SIG-M5 treated with dmso at 0.1 percent for 504 hours (cell line): ENCODE data around the gene SPIRE1.
"Not testable (repeated sequence)": the region's sequence is repeated elsewhere in the genome, so short reads cannot be mapped to it uniquely, and the experiment has no call there.

ENCODE experiments used
- DNase-seq: peaks from one replicate; lab custom pipeline; 2025; ENCODE audit not compliant: unreplicated experiment; lab: John Stamatoyannopoulos, UW

The SPIRE1 gene

DNA sequence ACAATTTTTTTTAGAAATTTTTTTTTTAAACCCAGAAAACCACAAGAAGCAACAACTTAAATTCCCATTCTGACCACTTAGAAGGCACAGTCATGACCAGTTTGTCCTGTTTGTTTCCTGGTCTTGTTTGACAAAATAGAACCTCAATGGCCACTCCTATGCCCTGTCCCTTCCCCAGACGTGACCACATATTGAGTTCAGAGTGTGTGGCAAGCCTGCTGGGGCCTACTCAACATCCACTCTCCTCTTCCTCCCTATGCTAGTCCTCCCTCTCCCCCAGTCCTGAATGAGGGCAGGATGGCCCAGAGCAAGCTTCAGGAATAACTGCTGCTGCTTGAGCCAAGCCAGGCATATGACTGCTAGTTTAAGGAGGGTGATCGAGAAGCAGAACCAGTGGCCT lies 160.6 kb downstream of the SPIRE1 start:
- no peak for DNase-seq

DNA sequence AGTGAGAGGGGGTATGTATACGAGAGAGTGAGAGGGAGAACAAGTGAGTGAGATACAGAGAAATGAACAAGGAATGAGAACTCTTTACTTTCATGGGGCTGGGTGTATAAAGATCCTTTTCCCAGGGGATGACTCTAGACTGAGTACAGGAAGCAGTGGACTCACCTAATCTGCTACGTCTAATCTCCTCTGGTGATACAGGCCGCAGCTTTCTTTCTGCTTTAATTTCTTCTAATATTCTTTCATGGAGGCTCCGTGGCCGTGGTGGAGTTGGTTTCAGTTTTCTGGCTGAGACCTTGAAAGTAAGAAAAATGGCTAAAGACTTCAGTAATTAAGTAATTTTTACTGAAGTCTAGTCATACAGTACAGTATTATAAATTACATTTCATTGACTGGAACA lies 165.0 kb downstream of the SPIRE1 start:
- DNase-seq = no peak

DNA sequence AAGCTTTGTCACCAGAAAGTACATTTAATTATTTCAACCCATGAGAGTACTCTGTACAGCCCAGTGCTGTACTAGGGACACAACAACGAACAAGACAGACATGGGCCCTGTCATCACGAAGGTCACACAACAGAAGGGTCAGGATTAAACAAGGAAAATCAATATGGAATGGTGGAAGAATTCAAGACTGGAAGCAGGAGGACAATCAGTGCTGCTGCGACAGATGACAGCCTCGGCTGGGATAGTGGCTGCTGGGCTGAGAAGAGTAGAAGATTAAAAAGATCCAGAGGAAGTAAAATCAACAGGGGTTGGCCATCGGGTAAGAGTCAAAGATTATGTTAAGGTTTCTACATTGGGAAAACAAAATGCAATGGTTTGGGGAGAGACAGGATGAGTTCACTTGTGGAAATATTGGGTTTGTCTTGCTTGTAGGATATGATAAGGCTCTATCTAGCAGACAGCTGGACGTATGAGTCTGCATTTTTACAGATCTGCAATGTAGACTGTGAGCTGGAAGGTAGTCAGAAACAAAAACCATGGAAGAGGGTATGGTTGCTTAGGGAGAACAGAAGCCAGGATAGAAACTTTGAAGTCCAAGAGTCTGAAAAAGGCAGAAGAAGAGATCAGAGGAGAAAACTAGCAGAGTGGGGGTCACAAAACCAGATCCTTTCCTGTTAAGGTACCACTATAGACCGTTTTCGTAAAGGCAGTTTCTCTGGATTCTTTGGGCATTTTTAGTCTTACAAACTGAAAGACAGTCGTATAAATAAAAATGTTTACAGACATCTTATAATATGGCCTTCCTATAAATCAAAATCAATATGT lies 166.1 kb downstream of the SPIRE1 start:
- no peak for DNase-seq

DNA sequence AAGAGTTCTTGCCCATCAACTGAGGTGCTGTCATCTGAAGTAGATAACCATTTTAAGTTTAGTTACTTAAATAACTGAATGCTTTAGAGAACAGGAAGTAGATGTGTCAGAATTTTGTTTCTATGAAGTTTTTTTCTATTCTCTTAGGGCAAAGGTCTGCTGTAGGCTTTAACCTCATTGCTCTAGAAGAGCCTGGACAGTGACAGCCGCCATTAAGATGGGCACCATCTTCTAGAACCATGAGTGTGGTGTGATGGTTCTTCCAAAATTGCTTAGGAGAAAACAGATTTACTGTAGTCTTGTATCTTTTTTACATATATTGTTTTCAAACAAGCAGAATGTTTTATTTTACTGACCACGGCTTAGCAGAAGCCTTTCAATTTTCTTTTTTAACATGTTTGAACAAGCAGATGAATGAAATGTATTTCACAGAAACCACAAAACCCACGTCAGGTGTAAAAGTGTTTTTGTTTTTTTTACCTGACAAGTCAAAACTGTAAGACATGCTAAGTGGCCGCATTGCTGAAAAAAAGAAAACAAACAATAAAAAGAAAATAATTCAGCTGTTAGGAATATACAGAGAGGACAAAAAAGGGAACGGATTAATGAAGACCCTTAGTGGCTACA lies 172.3 kb downstream of the SPIRE1 start:
- no peak for DNase-seq

DNA sequence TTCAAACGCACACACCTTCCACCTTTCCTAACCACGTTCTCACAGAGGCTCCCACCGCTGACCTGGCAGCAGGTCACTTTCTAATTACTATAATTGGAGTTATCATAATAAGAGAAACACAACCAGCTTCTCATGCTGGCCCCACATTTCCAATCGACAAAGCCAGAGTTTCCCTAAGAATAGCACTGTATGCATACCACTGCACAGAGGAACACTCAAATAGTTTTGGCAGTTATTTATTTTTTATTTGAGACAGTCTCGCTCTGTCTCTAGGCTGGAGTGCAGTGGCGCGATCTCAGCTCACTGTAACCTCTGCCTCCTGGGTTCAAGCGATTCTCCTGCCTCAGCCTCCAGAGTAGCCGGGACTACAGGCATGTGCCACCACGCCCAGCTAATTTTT lies 176.0 kb downstream of the SPIRE1 start:
- DNase-seq = not testable (repeated sequence)

DNA sequence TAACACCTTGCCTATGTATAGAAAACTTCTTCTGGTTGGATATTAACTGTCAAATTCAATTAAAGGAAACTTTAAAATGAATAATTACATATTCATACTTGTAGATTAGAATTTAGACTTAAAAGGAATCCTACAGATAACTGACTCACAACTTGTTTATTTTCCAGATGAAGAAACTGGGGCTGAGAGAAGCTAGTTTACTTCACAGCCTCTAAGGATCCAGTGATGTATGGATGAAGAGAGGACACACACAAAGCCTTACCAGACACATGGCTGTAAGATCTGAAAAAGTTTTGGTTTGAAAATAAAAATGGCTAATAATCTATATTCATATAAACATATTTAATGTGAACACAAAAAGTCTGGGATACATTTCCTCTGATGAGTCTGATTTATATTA lies 177.9 kb downstream of the SPIRE1 start:
- DNase-seq = no peak

DNA sequence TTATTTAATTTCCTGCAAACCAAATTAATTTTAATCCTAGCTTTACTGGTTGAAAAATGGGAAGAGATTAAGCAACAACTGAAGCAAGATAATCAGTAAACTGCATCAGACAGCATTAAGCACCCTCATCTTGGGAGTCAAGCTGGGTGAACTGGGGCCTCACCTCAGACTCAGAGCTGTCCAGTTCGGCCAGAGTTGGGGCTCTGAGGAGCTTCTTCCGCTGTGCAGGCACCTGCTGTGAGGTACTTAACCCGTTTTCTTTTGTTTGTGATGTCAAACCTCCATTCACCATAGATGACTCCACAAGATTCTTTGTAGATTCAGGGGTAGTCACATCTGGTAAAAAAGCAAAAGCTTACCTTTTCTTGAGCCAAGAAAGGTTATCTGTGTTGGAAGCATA lies 178.4 kb downstream of the SPIRE1 start:
- no peak for DNase-seq

DNA sequence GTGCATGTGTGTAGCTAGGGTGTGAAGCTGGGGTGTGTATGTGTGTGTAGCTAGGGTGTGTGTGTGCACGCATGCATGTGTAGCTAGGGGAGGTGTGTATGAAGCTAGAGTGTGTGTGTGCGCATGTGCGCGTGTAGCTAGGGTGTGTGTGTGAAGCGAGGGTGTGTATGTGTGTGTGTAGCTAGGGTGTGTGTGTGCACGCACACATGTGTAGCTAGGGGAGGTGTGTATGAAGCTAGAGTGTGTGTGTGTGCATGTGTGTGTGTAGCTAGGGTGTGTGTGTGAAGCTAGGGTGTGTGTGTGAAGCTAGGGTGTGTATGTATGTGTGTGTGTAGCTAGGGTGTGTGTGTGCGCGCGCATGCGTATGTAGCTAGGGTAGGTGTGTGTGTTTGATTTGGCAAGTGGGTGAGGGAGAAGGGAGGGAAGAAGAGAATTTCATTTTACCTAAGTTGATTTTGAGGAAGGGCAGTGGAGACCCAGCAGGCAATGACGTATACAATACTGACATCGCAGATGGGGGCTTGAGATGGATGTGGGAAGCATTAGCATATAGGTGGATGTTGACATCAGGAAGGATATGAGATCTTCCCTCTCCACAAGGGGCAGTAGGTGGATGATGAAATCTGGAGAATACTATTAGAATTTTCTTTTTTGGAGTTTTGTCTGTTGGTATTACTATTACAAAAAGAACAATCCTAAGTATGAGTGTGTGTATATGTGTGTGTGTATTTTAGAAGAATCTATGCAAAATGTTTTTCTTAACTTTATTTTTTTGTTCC lies 179.4 kb downstream of the SPIRE1 start:
- no peak for DNase-seq

DNA sequence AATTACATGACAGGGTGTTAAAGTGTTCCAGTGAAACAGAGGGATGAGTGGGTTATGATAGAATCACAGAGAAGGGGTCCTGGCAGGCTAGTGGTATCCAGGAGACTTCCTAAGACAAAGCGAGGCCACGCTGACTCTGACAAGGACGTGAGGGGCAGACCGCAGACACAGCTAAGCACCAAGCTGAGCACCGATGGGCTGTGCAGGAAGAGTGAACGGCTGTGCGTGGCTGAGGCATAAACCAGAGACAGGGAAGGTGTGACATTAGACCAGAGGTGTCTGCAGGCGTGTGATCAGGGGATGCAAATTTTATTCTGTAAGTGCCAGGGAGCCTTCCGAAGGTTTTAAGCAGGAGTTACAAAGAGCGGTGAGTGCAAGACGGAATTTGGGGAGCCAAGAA lies 180.3 kb downstream of the SPIRE1 start:
- no peak for DNase-seq

DNA sequence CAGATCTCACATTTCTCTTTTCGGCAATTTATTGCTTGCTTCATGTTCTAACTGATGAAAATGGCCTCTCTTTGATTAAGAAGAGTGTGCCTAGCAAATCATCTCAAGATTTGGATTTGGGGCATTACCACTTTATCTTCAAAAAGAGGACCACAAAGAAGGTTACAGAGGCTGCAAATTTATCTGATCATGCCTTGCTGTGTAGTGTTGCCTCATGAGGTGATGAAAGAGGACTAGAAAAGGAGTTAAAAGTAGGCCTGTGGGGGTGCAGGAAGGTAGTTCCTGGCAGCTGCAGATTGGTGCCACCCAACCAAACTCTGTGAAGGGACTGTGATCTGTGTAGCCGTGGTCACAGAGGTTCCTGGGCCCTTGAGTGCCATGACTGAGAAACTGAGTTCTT lies 181.0 kb downstream of the SPIRE1 start:
- no peak for DNase-seq

DNA sequence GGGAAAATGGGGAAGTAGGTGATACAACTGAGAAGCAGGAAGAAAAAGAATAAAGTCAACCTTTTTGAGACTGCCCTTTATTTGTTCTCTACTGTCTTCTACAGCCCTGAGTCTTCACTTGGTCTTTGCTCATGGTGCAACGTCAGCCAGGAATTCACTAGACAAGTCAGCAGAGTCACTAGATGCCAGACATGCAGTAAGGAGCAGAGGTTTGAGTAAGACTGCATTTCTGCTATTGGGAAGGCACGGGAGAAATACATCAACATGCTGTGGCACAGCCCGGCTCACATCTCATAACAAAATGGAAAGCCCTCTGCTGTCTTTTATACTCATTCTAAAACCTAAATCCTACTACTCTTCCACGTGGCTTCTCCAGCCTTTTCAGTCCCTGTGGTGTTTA lies 183.0 kb downstream of the SPIRE1 start:
- no peak for DNase-seq

DNA sequence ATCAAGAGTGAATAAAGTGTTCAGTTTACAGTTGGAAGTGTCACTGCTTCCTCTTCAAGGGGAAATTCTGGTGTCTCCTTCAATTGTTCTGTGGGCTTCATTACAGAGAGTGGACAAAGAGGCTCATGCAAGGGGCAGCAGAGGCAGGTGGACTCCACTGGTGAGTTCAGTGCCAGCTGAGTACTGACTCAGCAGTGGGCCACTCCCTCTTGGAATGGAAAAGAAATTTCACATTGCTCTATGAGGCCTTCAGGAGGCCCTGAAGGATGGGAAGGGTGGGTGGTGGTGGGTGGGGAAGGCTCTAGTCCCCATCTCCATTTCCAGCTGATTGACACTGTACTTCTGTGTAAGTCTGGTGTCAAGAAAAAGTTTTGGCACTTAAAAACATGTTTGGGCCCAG lies 183.8 kb downstream of the SPIRE1 start:
- DNase-seq = no peak

DNA sequence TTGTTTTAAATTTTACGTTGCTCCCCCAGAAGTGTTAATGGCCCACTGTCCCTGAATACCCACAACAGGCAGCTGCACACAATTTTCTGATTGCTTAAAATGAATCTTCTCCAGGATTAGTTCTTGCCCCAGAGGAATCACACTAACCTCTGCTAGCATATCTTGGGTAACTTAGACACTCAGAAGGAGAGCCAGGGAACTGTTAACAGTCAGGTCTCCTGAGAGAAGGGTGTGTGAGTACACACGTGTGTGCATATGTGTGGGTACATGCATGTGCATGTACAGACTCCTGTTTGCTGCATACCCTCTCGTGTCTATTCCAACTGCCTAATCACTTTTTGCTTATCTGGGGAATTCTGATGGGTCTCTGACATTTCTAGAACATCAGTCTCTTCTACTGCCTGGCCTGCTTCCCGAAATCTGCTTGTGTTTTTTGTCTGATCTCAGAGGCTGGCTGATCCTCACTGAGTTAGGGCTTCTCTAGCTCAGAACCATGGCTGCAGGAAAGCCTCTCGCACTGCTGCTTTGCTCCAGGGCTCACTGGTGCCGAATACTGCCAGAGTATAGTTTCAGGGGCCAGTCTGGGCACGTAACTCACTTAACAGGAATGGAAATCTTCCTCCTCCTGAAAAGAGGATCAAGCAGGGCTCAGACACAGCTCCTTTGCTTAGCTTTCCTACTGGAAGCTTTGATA lies 187.4 kb downstream of the SPIRE1 start:
- no peak for DNase-seq

DNA sequence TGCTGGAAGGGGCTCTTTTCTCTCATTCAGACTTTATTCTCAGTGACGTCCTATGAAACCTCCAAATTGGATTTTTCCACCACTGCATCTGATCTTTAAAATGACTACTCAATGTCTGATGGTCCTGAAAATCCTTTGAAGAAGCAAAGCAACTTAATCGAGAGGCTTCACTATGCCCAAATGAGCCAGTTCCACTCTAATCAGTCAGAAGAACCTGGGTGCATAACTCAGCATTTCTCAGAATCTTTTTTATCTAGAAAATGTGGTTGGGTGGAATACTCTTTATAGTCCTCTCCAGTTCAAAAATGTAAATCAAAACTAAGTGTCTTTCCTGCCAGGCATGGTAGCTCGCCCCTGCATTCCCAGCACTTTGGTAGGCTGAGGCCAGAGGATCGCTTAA lies 189.5 kb downstream of the SPIRE1 start:
- DNase-seq = no peak

DNA sequence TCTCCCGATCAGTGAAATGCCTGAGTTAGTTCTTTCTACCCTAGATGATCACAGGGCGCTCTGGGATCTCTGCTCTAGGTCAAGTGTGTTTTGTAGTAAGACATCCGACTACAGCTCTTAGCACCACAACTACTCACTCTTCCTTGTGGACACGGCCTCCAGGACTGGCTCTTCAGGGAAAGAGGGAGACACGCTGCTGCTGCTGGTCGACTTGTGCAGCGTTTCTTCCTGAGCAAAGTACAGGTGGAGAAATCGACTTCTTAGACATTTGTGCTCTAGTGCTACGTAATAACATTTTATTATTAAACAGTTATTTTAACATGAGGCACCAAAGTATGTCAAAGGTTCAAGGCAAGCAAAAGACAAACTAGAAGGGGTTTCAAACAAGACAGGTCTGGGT lies 193.2 kb downstream of the SPIRE1 start:
- DNase-seq = no peak

DNA sequence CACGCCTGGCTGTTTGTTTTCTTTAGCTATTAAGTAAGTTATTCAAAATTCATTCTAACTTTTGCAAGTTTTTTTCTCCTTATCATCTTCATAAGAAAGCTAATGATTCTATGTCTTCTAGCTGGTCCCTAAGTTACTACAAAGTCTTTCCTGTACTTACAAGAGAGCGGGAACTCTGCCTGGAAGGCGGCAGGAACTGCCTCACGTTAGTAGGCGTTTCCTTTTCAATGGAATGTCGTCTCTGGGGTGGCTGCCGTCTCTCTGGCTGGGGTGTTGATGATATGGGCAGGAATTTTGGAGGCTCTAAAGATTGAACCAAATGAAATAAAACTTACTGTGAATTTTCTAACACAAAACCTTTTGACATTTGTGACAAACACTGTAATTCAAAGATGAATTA lies 194.7 kb downstream of the SPIRE1 start:
- DNase-seq = no peak

DNA sequence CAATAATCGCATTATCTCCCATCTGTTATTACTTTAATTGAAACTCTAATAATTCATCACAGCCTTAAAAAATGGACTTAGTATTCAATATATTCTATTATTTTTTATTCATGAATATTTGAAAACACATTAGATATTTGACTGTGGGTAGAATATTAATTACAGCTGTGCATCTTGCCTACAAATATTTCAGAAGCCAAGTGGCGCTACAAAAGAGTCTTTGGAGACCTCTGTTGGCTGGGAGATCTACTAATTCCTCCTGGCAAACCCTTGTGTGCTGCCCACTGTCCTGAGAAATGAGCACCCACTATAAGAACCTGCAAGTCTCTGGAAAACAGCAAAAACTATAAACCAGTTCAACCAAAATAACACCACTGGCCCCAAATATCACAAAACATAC lies 195.7 kb downstream of the SPIRE1 start:
- no peak for DNase-seq

DNA sequence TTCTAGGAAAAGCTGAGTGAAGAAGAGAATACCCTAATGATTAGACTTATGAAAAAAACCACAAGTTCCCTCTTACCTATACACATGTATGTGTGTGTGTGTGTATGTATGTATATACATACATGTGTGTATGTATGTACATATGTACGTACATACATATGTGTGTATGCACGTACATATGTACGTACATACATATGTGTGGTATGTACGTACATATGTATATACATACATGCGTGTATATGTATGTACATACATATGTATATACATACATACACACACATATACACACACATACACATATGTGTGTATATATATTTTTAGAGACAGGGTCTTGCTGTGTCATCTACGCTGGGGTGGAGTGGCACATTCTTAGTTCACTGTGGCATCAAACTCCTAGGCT lies 196.6 kb downstream of the SPIRE1 start:
- no peak for DNase-seq

DNA sequence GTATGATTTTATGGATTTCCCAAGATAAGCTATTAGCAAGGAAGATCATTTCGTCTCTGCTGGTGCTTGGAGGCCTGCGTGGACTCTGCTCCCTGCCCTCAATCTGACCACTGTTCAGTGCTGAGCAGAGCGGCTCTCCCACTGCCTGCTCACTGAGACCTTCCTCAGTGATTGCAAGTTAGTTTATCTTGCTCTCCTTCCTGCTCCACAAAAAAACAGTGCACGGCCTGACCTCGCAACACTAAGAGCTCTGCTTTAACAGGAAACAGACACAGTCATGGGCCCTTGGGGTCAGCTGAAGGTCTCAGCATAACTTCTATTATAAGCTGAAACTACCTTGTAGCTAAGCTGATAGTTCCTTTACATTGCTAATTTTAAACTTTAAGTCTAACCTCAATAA lies 197.0 kb downstream of the SPIRE1 start:
- no peak for DNase-seq

DNA sequence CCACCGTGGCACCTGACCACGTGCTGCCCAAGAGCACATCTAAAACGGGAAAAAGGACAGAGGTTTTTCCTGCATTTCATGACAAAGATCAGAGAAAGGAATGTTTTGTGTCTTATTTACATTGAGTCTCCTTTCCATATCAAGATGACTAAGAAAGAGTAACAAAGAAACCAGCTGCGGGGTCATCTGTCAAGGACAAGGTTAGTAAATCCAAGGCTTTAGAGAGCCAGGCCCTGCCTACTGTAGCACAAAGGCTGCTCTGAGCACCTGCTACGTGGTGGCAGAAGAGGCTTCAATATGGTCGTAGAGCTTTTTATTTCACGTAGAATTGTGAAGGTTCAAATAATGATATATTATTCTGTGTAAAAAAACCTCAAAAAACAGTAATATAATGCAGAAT lies 199.1 kb downstream of the SPIRE1 start:
- DNase-seq = no peak

DNA sequence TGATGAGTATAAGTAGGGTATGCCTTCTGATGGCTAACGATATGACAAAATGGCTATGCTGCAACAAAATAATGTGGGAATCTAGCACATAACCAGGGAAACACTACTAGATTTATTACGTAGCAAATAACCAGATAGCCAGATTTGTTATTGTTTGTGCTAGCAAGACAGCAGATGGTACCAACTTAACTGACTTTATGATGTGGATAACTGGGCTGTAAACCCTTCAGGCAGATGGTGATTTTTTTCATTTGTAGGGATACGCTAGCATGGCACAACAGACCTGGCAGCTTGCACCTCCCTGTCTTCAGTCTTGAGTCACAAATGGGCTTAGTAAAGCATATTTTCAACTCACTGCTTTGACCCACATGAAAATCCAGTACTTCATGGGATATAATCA lies 201.5 kb downstream of the SPIRE1 start:
- DNase-seq = no peak

DNA sequence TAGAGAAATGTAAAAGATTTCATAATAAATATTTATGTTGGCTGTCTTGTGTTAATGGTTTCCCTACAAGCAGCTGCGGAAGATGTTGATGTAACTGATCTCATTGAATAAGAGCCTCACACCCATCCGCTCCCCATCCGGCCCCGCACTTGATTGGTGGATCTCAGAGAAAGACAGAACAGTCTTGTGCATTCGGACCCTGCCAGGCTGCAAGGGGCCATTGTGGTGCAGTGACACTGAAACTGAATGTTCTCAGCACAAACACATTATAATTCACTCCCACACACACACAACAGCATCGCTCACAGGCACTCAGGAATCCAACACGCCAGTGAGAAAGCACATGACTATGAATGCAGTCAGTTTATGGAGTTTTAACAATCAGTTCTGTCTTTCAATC lies 202.4 kb downstream of the SPIRE1 start:
- no peak for DNase-seq
